RPMI8226 (cell line): Measurements from ENCODE around the gene MYO1F.
"Not testable (repeated sequence)": the region's sequence is repeated elsewhere in the genome, so short reads cannot be mapped to it uniquely, and the experiment has no call there.

Experiments
- DNase-seq: peaks from one replicate; pipeline ENCODE4 v3.0.0-alpha.2; 2015

The MYO1F gene

DNA sequence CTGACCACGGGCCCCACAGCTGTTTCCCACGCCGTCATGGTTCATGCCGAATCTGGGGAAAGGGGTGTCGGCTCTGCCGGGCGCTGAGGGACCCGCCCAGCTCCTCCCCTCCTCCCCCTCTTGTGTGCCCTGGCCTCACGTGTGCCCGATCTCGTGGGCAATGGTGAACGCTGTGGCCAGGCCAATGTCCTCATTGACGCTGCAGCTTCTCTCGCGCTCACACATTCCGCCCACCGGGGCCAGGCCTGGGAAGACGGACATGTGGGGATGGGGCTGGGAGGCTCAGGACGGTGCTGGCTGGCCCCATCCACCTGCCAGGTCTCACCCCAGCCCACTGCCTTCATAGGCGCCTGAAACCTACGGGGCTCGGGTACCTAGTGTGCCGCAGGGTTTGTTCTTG is 18.9 kb upstream of the MYO1F start:
- DNase-seq, result no peak

DNA sequence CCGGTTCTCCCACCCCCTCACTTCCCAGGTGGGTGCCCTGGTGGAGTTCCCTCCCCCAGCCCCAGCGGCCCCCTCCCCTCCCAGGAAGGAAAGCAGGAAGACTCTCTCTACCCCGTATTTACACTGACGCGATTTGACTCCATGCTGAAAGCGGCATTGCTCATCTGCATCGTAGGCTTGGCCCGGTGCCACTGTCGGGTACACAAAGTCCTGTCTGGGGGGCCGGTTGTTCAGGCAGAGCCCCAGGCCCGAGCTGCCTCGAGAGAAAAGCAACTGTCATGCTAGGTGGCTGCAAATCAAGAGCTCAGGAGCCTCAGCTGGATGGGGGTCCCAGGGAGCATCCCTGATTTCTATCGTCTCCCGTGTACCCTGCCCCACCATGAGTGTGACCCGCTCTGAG is 18.4 kb upstream of the MYO1F start:
- DNase-seq, result no peak

DNA sequence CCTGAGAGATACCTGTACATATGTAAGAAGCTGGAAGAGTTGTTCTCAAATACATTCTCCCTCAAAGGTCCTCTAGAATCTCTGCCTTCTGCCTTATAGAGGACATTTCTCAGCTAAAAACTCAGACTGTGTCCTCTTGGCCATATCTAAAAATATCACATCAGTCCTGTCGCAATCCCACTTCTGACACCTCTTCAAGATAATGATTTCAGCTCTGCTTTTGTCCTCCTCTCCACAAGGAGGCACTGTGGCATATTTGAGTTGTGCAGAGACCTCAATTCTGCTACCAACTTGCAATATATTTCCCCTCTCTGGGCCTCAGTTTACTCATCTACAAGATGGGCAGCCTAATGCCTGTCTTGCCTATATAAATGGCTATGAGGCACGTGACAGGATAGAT is 16.7 kb upstream of the MYO1F start:
- no peak for DNase-seq

DNA sequence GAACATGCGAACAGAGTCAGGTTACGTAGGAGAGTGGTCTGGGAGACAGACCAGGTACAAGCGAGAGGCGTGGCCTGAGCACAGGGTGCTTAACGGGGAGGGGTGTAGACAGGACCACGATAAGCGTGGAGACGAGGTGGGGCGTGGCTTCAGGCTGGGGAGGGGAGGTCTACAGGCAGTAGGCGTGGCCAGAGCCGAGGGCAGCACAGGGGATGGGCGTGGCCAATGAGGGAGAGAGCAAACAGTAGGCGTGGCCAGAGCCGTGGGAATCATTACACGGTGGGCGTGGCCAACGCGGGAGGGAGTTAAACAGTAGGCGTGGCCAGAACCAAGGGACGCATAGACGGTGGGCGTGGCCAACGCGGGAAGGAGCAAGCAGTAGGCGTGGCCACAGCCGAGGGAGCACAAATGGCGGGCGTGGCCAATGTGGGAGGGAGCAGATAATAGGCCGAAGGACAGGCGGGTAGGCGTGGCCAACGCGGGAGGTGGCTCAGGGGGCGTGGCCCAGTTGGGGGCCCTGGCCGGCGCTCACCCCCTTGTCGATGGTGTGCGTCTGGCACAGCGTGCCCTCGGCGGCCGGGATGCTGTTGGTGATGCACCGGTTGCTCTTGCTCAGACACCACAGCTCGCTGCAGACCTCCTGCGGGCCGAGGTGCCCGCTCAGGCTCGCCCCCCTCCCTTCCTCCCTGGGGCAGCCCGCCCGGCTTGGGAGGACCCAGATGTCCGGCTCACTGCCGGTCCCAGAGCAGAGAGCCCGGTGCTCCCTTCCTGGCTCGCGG is 15.2 kb upstream of the MYO1F start:
- DNase-seq, result peak; percentile 73

DNA sequence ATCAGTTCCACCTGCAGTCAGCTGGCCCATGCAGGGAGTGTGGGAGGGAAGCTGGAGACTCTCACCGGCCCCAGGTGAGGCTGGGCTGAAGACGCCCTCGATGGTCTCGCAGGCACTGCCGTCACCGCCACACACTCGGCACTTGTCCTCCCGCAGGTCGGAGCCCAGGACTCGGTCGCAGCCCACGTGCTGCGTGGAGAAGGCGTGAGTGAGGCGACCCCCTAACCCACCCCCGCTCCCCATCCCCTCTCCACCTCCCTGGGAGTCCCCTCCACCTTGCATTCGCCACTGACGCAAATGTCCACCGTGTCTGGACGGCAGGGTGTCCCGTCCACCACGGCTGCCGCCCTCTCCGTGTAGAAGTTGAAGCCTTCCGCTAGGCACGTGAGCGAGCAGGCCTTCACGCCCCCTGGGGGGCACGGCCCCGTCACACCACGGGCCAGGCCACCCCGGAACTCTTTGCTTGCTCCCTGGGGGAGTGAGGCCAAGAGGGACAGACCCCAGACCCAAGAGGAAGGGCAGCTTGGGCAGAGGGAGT is 12.0 kb upstream of the MYO1F start:
- no peak for DNase-seq

DNA sequence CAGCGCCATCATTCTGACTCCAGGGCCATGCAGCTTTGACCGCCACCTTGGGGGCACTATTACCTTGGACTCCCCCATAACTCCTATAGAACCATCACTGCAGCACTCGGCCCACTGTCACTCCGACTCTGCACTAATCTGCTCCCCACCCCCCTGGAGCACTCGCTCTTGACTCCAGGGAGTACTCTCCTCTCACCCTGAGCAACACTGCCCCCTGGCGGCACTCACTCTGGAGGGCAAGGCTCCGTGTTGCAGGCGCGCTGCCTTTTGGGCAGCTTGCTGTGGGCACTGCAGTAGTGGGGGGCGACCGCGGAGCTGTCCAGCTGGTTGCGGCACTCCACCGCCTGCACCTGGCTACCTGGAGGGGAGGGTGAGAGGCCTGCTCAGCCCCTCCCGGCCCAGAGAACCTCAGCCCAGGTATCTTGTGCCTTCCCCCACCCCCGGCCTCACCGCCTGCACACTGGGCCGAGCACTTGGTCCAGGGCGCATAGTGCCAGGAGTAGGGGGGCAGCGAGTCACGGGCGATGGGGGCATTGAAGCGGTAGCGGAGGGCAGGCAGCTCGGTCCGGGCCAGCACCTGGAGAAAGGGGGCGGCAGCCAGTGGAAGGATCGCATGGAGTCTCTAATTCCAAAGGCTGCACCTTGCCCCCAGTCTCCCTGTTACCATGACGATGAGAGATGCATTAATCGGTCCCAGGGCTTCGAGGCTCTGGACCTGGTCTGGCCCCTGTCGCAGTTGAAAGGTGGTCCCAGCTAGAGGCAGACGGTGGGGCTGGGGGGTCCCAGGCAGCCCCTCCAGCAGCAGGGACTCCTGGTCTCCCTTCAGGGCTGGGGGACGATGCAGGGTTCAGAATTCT is 8.9 kb upstream of the MYO1F start:
- DNase-seq, result peak; percentile 74

DNA sequence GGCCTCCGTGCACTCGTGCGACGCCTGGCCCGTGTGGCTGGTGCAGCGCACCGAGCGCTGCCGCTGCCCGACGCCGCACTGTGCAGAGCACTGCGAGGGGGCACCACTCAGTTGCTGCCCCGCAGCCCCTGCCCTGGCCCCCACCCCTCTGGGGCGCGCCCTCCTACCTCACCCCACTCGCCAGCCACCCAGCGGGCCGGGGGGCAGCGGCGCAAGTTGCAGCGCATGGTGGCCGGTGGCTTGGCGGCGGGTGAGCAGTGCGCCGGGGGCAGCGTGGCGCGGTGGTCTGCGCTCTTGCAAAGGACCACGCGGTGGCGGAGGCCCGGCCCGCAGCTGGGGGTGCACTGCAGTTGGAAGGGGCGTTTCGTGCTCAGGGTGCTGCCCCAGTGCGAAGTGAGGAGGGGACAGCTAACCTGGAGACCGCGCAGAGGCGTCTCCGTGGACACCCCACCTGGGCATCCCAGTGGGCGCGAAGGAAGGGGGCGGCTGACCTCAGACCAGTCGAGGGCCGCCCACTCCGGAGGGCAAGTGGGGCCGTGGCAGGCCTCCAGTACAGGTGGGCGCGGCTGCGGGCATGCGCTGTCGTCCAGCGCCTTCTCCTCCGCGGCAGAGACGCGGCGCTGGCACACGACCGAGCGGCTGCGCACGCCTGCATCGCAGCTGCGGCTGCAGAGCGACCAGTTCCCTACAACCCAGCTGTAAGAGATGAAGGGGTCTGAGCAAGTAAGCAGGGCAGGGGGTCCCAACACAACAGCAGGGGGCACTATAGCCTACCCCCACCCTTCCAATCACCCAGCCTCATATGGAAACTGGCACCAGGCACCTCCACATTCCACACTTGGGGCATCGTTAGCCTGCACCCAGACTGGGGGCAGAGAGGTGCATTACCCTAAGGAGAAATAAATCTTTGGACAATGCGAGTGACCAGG is 8.0 kb upstream of the MYO1F start:
- DNase-seq, result no peak

DNA sequence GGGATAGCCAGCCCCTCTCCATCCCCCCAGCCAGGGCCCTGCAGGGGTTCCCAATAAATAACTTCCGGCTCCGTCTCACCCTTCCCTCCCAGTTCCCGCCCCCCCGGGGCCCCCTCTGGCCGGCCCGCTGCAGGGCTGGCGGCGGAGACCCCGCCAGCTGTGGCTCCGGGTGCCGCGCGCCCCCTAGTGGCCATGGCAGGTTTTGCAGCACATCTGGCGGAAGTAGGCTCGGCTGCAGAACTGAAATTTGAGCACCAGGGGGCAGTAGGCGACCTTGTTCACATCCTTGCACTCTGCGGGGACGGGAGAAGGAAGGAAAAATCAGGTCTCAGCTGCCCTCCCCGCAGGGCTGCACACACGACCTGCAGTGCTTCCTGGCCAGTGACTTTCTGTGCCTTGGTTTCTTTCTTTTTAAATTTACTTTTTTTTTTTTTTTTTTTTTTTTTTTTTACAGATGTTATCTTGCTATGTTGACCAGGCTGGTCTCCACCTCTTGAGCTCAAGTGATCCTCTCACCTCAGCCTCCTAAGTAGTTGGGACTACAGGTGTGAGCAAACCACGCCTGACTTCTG is 3.6 kb upstream of the MYO1F start:
- peak; percentile 85 for DNase-seq

DNA sequence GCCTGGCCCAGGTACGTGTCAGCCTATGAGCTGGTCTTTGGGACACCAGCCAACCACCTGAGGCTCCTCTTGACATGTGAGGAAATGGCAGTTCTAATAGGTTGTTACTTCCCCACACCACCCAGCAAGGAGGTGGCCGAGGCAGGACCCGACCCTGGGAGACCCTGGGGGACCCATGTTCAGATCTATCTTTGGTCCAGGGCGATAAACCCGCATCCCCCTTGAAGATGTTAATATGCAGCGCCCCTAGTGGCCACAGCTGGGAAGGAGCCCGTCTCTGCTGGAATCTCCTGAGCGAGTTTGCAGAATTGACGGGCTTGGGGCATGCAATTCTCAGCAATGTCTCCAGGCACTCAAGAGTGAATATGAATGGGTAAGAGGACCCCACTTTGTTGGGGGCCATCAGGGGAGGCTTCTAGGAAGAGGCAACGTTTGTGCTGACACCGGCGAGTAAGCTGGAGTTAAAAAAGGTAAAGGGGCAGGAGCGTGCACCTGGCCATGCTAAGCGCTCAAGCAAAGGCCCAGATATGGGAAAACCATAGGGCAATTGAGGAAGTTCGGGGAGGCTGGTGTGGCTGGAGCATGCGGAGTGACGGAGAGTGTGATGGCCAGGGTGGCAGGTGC is 1.5 kb upstream of the MYO1F start:
- DNase-seq, result peak; percentile 87

DNA sequence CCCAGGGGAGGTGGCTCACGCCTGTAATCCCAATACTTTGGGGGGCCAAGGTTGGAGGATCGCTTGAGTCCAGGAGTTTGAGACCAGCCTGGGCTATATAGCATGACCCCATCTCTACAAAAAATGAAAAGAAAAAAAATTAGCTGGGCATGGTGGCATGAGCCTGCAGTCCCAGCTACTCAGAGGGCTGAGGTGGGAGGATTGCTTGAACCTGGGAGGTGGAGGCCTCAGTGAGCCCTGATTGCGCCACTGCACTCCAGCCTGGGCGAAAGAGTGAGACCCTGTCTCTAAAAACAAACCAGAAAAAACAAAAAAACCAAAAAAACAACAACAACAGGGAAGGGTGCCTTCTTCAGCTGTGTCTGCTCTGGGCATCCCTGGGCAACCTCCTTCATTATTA is 499 bp upstream of the MYO1F start:
- no peak for DNase-seq

DNA sequence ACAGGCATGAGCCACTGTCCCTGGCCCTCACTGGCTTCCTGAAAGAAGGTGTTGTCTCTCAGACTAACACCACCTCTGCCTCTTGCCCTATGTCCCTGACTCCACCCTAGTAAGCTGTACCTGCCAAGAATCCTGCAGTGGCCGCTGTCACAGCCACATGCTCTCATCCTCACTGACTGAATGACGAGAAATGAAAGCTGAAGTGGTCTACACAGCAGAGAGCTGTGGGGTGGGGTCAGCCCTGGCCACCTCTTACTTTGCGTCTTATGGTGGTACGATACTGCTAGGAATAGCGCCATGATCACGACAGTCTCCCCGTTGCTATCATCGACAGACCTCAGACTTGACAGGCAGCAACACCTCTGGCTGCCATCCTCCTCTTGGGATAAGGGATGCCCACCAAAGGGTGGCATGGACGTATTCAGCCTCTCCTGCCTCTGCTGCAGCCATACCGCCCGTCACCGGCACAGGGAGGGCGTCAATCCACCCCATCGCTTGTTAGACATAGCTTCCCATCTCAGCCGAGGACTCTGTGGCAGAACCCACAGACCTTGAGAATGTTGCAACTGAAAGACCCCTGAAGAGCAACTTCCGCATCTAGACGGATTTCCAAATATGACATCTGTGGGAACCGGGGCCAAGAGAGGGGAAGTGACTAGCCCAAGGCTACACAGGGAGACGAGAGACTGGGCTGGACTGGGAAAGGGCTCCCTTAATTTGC is 809 bp downstream of the MYO1F start:
- DNase-seq, result peak; percentile 70

DNA sequence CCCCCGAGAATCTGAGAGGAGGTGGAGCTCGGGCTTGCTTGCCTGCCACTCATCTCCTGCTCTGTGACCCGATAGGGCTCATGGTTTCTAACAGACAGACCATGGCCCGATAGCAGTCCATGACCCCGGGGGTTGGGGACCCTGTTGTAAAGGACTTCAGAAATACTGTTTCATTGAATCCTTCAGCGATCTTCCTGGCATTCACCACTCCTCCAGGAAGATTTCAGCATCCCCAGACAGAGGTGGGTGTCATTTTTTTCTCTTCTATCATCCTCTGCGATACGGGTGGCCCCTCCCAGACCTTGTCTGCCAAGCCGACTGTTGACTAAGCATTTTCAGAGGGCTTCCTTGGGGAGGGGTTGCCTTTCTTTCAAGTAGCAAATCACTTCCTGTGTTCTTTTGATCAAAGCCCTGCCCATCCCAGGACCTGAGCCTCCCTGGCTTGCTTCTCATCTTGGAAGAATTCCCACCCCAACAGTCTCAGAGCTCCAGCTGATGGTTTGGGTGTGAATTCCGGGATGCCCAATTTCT is 1.7 kb downstream of the MYO1F start:
- peak; percentile 76 for DNase-seq

DNA sequence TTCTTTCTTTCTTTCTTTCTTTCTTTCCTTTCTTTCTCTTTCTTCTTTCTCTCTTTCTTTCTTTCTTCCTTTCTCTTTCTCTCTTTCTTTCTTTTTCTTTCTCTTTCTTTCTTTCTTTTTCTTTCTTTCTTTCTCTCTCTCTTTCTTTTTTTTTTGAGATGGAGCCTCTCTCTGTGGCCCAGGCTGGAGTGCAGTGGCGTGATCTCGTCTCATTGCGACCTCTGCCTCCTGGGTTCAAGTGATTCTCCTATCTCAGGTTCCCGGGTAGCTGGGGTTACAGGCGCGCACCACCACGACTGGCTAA is 2.7 kb downstream of the MYO1F start:
- DNase-seq, result not testable (repeated sequence)

DNA sequence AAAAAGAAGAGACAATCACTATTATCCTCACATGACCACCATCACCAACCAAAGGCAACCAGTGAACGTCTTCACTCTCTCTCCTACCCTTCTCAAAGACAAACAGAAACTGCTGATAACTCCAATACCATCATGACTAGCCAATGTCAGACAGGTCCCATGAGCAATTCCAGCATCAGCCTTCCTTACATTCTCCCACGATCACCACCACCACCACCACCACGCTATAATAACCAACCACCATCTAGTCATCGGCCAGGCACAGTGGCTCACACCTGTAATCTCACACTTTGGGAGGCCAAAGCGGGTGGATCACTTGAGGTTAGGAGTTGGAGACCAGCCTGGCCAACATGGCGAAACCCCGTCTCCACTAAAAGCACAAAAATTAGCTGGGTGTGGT is 3.9 kb downstream of the MYO1F start:
- DNase-seq, result no peak

DNA sequence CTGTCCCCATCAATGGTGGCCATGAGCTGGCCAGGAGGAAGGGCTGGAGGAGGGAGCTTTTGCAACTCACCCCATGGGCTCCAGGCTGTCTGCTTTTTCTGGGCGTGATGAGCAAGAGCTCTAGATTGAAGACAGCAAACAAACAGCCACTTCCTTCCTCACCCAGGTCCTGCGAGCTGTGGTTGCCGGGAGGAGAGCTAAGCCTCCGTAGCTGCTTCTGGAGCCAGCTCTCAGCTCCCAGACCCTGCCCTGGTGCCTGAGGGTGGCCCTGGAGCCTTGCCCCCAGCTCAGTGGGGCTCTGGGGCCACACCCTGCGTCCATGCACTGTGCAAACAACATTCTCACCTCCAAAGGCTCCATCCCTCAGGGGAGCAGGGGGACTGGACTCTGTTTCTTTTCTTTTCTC is 6.2 kb downstream of the MYO1F start:
- peak; percentile 78 for DNase-seq

DNA sequence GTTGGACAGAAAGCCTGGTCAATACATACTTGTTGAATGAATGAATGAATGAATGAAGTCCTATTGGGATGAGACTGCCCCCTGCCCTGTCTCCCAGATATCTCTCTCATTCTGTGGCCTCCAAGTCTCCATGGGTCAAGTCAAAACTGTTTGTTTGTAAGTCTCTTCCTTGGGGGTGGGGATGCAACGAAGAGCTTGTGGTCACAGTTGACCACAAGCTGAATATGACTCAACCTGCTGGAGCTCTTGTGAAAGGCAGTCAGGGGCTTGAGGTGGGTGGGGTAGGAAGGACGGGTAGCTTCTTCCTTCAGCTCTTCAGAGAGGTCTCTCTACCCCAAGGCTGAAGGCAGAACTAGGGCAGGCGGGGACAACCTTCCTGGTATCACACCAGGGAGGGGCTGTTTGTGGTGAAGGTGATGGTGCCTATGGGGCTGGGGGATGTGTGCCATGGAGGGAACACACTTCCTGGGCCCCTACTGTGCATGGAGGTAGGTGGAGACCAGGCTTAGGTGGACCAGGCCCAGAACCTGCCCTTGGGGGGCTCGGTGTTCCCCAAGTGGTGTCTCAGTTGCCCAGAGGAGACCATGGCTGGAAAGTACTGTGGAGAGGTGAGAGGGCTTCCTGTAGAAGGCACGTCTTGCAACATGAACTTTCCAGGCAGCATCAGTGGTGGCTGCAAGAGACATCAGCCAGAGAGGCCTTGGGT is 8.0 kb downstream of the MYO1F start:
- DNase-seq, result peak; percentile 85

DNA sequence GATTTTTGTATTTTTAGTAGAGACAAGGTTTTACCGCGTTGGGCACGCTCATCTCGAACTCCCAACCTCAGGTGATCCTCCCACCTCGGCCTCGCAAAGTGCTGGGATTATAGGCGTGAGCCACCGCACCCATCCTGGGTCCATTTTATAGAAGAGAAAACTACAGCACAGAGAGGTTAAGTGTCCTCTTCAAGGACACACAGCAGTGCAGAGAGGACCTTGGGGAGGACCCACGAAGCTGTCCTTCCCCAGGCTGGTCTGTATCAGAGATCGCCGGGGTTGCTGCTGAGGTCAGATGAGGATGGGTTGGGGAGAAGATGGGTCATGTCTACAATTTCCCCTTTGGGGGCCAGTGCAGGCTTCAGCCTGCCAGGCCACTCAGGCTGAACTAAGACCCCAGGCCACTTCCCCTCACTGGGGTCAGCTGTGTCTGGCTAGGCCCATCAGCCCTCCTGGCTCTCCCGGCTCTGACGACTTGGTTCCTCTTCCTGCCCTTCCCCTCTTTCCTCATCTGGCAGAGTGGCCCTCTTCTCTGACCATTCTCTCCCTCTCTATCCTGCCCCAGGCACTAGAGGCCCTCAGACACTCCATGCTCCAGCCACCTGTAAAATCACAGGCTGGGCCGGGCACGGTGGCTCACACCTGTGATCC is 9.6 kb downstream of the MYO1F start:
- no peak for DNase-seq

DNA sequence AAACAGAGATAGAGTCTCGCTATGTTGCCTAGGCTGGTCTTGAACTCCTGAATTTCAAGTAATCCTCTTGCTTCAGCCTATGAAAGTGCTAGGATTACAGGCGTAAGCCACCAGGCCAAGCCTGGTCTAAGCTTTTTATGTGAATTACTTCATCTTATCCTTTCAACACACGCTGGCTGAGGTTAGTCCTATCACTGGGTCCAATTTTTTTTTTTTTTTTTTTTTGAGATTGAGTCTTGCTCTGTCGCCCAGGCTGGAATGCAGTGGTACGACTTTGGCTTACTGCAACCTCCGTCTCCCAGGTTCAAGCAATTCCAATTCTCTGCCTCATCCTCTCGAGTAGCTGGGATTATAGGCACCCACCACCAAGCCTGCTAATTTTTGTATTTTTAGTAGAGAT is 10.4 kb downstream of the MYO1F start:
- DNase-seq, result no peak

DNA sequence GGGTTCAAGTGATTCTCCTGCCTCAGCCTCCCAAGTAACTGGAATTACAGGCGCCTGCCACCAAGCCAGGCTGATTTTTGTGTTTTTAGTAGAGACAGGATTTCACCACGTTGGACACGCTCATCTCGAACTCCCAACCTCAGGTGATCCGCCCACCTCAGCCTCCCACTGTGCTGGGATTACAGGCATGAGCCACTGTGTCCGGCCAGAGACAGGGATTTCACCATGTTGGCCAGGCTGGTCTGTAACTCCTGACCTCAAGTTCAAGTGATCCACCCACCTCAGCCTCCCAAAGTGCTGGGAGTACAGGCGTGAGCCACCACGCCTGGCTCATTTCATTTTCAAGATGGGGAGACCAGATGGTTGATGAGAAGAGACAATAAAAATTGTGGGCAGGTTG is 12.4 kb downstream of the MYO1F start:
- not testable (repeated sequence) for DNase-seq
